H1 (cell line): ENCODE data around the gene MRPS5. TPM values are rescaled to one million over a fixed set of nuclear protein-coding genes. Genes with fewer than 3 reads are reported as not detected.

Source experiments
- ATF3 ChIP-seq: IDR thresholded peaks from 2 replicates; pipeline ENCODE4 v1.6.1; 2011; ENCODE audit warnings: low read depth, mild to moderate bottlenecking, low read length; ENCODE audit not compliant: insufficient read depth
- RBBP5 ChIP-seq: IDR thresholded peaks from 2 replicates; pipeline ENCODE4 v1.7.1; 2012; ENCODE audit warnings: low read depth, mild to moderate bottlenecking, inconsistent platforms, low read length, moderate library complexity, borderline replicate concordance
- TAF1 ChIP-seq: IDR thresholded peaks from 2 replicates; pipeline ENCODE4 v1.6.1; 2011; ENCODE audit warnings: mild to moderate bottlenecking, low read depth, low read length
- TEAD4 ChIP-seq: IDR thresholded peaks from 2 replicates; pipeline ENCODE4 v1.6.1; 2012; ENCODE audit warnings: low read depth, low read length, inconsistent platforms, mixed read lengths
- polyA plus RNA-seq, 7 experiments: library from polyadenylated mRNA; depleted of rRNA in 3 of 7; stranded (reverse) in 5 of 7; unstranded in 2 of 7; fragments of >200 nt in 5 of 7; fragments of 200-250 nt in 2 of 7; gene quantifications; 1 replicate in 5 of 7; 2 replicates in 1 of 7; 4 replicates in 1 of 7; pipeline versions ENCODE4 v1.2.1 to v1.2.3, GENCODE V29; 2011 to 2013; ENCODE audit warnings: missing spikeins in 2 of 7, mixed read lengths in 2 of 7
- total RNA-seq: library from RNA; stranded (reverse); fragmentation: NEBNext Ultra II Directional; extraction: Animal tissue kit (Norgen Biotek cat#: 25700); gene quantifications from 2 replicates; pipeline ENCODE4 v1.2.1, GENCODE V29; 2021
- TF ChIP-seq, protein P1 (sequence below): fragments of 300-600 bp; sonication (generic); IDR thresholded peaks from 2 replicates; pipeline ENCODE4 v1.7.1; 2012; ENCODE audit warnings: low read length, moderate library complexity, mild to moderate bottlenecking, inconsistent platforms; ENCODE audit not compliant: insufficient replicate concordance
- TF ChIP-seq, protein P2 (sequence below): IDR thresholded peaks from 2 replicates; pipeline ENCODE4 v1.6.1; 2012; ENCODE audit warnings: inconsistent platforms
- TF ChIP-seq, protein P3 (sequence below): IDR thresholded peaks from 2 replicates; pipeline ENCODE4 v1.6.1; 2011; ENCODE audit warnings: low read length, improper control_type of control experiment

MRPS5 gene
- total and polyA plus RNA-seq, 2 of the 8 experiments (the other 6 are each of a cell fraction or from before 2014, with no cell fraction given): 36.7 to 53.0 TPM

DNA sequence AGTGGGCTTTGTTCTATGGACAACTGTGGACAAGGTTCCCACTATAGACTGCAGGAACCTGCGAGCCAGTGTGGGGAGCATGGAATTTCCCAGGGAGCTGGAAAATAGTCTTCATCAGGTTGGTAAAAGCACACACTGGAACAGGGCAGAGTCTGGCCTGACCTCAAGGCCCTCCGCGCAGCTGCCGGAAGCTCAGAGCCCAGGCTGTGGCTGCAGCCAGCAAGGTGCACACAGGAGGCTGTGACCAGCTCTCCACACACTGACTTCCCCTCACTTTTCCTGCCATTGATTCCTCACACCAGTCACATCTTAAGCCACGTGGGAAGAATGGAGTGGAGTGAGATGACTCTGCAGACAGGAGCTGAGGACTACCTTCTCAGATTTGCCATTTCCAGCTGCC lies 77.0 kb downstream of the MRPS5 start (continued):
- TF ChIP-seq, protein P1, sequence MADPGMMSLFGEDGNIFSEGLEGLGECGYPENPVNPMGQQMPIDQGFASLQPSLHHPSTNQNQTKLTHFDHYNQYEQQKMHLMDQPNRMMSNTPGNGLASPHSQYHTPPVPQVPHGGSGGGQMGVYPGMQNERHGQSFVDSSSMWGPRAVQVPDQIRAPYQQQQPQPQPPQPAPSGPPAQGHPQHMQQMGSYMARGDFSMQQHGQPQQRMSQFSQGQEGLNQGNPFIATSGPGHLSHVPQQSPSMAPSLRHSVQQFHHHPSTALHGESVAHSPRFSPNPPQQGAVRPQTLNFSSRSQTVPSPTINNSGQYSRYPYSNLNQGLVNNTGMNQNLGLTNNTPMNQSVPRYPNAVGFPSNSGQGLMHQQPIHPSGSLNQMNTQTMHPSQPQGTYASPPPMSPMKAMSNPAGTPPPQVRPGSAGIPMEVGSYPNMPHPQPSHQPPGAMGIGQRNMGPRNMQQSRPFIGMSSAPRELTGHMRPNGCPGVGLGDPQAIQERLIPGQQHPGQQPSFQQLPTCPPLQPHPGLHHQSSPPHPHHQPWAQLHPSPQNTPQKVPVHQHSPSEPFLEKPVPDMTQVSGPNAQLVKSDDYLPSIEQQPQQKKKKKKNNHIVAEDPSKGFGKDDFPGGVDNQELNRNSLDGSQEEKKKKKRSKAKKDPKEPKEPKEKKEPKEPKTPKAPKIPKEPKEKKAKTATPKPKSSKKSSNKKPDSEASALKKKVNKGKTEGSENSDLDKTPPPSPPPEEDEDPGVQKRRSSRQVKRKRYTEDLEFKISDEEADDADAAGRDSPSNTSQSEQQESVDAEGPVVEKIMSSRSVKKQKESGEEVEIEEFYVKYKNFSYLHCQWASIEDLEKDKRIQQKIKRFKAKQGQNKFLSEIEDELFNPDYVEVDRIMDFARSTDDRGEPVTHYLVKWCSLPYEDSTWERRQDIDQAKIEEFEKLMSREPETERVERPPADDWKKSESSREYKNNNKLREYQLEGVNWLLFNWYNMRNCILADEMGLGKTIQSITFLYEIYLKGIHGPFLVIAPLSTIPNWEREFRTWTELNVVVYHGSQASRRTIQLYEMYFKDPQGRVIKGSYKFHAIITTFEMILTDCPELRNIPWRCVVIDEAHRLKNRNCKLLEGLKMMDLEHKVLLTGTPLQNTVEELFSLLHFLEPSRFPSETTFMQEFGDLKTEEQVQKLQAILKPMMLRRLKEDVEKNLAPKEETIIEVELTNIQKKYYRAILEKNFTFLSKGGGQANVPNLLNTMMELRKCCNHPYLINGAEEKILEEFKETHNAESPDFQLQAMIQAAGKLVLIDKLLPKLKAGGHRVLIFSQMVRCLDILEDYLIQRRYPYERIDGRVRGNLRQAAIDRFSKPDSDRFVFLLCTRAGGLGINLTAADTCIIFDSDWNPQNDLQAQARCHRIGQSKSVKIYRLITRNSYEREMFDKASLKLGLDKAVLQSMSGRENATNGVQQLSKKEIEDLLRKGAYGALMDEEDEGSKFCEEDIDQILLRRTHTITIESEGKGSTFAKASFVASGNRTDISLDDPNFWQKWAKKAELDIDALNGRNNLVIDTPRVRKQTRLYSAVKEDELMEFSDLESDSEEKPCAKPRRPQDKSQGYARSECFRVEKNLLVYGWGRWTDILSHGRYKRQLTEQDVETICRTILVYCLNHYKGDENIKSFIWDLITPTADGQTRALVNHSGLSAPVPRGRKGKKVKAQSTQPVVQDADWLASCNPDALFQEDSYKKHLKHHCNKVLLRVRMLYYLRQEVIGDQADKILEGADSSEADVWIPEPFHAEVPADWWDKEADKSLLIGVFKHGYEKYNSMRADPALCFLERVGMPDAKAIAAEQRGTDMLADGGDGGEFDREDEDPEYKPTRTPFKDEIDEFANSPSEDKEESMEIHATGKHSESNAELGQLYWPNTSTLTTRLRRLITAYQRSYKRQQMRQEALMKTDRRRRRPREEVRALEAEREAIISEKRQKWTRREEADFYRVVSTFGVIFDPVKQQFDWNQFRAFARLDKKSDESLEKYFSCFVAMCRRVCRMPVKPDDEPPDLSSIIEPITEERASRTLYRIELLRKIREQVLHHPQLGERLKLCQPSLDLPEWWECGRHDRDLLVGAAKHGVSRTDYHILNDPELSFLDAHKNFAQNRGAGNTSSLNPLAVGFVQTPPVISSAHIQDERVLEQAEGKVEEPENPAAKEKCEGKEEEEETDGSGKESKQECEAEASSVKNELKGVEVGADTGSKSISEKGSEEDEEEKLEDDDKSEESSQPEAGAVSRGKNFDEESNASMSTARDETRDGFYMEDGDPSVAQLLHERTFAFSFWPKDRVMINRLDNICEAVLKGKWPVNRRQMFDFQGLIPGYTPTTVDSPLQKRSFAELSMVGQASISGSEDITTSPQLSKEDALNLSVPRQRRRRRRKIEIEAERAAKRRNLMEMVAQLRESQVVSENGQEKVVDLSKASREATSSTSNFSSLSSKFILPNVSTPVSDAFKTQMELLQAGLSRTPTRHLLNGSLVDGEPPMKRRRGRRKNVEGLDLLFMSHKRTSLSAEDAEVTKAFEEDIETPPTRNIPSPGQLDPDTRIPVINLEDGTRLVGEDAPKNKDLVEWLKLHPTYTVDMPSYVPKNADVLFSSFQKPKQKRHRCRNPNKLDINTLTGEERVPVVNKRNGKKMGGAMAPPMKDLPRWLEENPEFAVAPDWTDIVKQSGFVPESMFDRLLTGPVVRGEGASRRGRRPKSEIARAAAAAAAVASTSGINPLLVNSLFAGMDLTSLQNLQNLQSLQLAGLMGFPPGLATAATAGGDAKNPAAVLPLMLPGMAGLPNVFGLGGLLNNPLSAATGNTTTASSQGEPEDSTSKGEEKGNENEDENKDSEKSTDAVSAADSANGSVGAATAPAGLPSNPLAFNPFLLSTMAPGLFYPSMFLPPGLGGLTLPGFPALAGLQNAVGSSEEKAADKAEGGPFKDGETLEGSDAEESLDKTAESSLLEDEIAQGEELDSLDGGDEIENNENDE: no peak
- TF ChIP-seq, protein P2, sequence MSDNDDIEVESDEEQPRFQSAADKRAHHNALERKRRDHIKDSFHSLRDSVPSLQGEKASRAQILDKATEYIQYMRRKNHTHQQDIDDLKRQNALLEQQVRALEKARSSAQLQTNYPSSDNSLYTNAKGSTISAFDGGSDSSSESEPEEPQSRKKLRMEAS: no peak
- TF ChIP-seq ATF3 (no peak), RBBP5 (no peak), TAF1 (no peak), TEAD4 (no peak)
- TF ChIP-seq, protein P3, sequence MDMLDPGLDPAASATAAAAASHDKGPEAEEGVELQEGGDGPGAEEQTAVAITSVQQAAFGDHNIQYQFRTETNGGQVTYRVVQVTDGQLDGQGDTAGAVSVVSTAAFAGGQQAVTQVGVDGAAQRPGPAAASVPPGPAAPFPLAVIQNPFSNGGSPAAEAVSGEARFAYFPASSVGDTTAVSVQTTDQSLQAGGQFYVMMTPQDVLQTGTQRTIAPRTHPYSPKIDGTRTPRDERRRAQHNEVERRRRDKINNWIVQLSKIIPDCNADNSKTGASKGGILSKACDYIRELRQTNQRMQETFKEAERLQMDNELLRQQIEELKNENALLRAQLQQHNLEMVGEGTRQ: no peak
